Tibial artery (tissue), 4 donors: Measurements from ENCODE around the gene COX6B1.

ENCODE experiments used
- DNase-seq, 2 donors: peaks; one replicate each; pipeline ENCODE4 v3.0.0-alpha.2; 2019
- H3K27ac ChIP-seq, 2 donors: fragments of 200-600 bp; sonication (generic) in 1 of 2; 1 replicate in 1 of 2; 2 replicates in 1 of 2; pipeline ENCODE4 v1.5.1; 2018 to 2019; ENCODE audit warnings: mild to moderate bottlenecking in 1 of 2
- H3K27me3 ChIP-seq, 2 donors: fragments of 200-600 bp; sonication (generic) in 1 of 2; one replicate each; pipeline versions ENCODE4 v1.5.1 to v1.6.0; 2016 to 2019
- H3K36me3 ChIP-seq, 3 donors: fragments of 200-600 bp; sonication (generic) in 2 of 3; one replicate each; pipeline ENCODE4 v1.5.1; 2016 to 2019; ENCODE audit warnings: mild to moderate bottlenecking in 2 of 3
- H3K4me1 ChIP-seq, 4 donors: fragments of 200-600 bp; sonication (generic) in 2 of 4; 1 replicate in 3 of 4; 2 replicates in 1 of 4; pipeline ENCODE4 v1.5.1; 2016 to 2019
- H3K4me3 ChIP-seq, 2 donors: fragments of 200-600 bp; sonication (generic) in 1 of 2; 1 replicate in 1 of 2; 2 replicates in 1 of 2; pipeline ENCODE4 v1.5.1; 2018 to 2019; ENCODE audit warnings: mild to moderate bottlenecking in 2 of 2
- H3K9me3 ChIP-seq, 3 donors: fragments of 200-600 bp; sonication (generic) in 1 of 3; one replicate each; pipeline ENCODE4 v1.5.1; 2016 to 2019
- CTCF ChIP-seq, 2 experiments: fragments of 200-600 bp in 1 of 2; fragments of 450-650 bp in 1 of 2; IDR thresholded peaks; one replicate each; pipeline ENCODE4 v1.5.1; 2017 to 2019; ENCODE audit warnings: antibody characterized with exemption in 2 of 2, mild to moderate bottlenecking in 1 of 2, moderate library complexity in 1 of 2
- intact Hi-C: fragments of 100-400 bp; cut with DNase I; formaldehyde crosslinking; loops from one replicate; pipeline ENCODE4 v1.15.0; 2023; ENCODE audit warnings: low total_unique reads

COX6B1 gene

GRCh38 chr19:35636651-35637050, 11.5 kb upstream of the COX6B1 start:
- intact Hi-C loops, result no loop called here
- Histone ChIP-seq H3K4me1 (peaks cover 0 to 2% (median 0%) of the 10 kb centered on the region in 4 donors), H3K36me3 (peaks cover 45 to 68% (median 64%) of the 10 kb centered on the region in 3 donors), H3K27ac (no peak overlapping the region), H3K9me3 (no peaks in the 10 kb centered on the region), H3K4me3 (no peak overlapping the region), H3K27me3 (no peaks in the 10 kb centered on the region)
- DNase-seq, result no peak
- TF ChIP-seq CTCF (IDR thresholded peaks at IDR 0.05), result no peak

GRCh38 chr19:35637165-35637564, 11.0 kb upstream of the COX6B1 start:
- Histone ChIP-seq H3K27me3 (no peaks in the 10 kb centered on the region), H3K4me3 (no peak overlapping the region), H3K4me1 (peaks cover 0 to 5% (median 0%) of the 10 kb centered on the region in 4 donors), H3K9me3 (no peaks in the 10 kb centered on the region), H3K36me3 (peaks cover 42 to 62% (median 59%) of the 10 kb centered on the region in 3 donors), H3K27ac (no peak overlapping the region)
- intact Hi-C loops, result no loop called here
- no peak for TF ChIP-seq CTCF (IDR thresholded peaks at IDR 0.05)
- DNase-seq, result no peak

- no peak for DNase-seq
- no peak for TF ChIP-seq CTCF (IDR thresholded peaks at IDR 0.05)
- Histone ChIP-seq H3K4me3 (no peak overlapping the region), H3K27me3 (no peaks in the 10 kb centered on the region), H3K4me1 (peaks cover under 1 to 17% (median 12%) of the 10 kb centered on the region in 4 donors), H3K9me3 (no peaks in the 10 kb centered on the region), H3K27ac (no peak overlapping the region), H3K36me3 (peaks cover 20 to 41% (median 37%) of the 10 kb centered on the region in 3 donors)
- intact Hi-C loops, result no loop called here
These were observed 8.8 kb upstream of the COX6B1 start for GRCh38 chr19:35639321-35639639.

GRCh38 chr19:35639863-35640262, 8.3 kb upstream of the COX6B1 start:
- no peak for TF ChIP-seq CTCF (IDR thresholded peaks at IDR 0.05)
- Histone ChIP-seq H3K4me1 (peaks cover 4 to 21% (median 14%) of the 10 kb centered on the region in 4 donors), H3K36me3 (peaks cover 17 to 35% (median 32%) of the 10 kb centered on the region in 3 donors), H3K27me3 (no peaks in the 10 kb centered on the region), H3K27ac (no peak overlapping the region), H3K4me3 (no peak overlapping the region), H3K9me3 (no peaks in the 10 kb centered on the region)
- DNase-seq, result no peak
- intact Hi-C loops, result no loop called here

- intact Hi-C loops, result no loop called here
- H3K4me3 ChIP-seq, result no peak within 1 kb of the TSS
- no peak within 1 kb of the TSS for H3K27ac ChIP-seq
- no peaks in the 10 kb centered on the region for H3K27me3 ChIP-seq
- peaks cover 4 to 29% (median 21%) of the 10 kb centered on the region in 4 donors for H3K4me1 ChIP-seq
- no peaks in the 10 kb centered on the region for H3K9me3 ChIP-seq
- DNase-seq, result no peak
- peaks cover 9 to 18% (median 17%) of the 10 kb centered on the region in 3 donors for H3K36me3 ChIP-seq
- no peak for TF ChIP-seq CTCF (IDR thresholded peaks at IDR 0.05)
These were observed 6.5 kb upstream of the COX6B1 start, which contains the start of gene ETV2 for GRCh38 chr19:35641515-35642151. Gene ETV2, plus strand, starts transcription at chr19:35641745. Its CDS starts 716 bp downstream, at chr19:35642461.
